Nephron progenitor cell (in vitro differentiated cells): ENCODE results near the gene CCSER2.

Experiments
- DNase-seq: peaks from one replicate; pipeline ENCODE4 v3.0.0; 2021
- H3K27ac Mint-ChIP-seq: 2 replicates; pipeline ENCODE4 v1.8.0; 2021; ENCODE audit warnings: mild to moderate bottlenecking, moderate library complexity, mixed read lengths
- H3K27me3 Mint-ChIP-seq: 2 replicates; pipeline ENCODE4 v1.8.0; 2021; ENCODE audit warnings: mild to moderate bottlenecking, low read depth, mixed read lengths; ENCODE audit not compliant: poor library complexity
- H3K36me3 Mint-ChIP-seq: 2 replicates; pipeline ENCODE4 v1.8.0; 2021; ENCODE audit warnings: low read depth, mixed read lengths
- H3K4me1 Mint-ChIP-seq: 2 replicates; pipeline ENCODE4 v1.8.0; 2021; ENCODE audit warnings: mixed read lengths
- H3K4me3 Mint-ChIP-seq: 2 replicates; pipeline ENCODE4 v1.8.0; 2021; ENCODE audit warnings: mild to moderate bottlenecking, moderate library complexity, mixed read lengths
- H3K9me3 Mint-ChIP-seq: 2 replicates; pipeline ENCODE4 v1.8.0; 2021; ENCODE audit warnings: mild to moderate bottlenecking, moderate library complexity, mixed read lengths
- TF ChIP-seq, protein P1 (sequence below): fragments of 200-600 bp; sonication (generic); IDR thresholded peaks from 2 replicates; pipeline ENCODE4 v1.5.0; 2021; ENCODE audit warnings: antibody characterized with exemption

The CCSER2 gene

DNA sequence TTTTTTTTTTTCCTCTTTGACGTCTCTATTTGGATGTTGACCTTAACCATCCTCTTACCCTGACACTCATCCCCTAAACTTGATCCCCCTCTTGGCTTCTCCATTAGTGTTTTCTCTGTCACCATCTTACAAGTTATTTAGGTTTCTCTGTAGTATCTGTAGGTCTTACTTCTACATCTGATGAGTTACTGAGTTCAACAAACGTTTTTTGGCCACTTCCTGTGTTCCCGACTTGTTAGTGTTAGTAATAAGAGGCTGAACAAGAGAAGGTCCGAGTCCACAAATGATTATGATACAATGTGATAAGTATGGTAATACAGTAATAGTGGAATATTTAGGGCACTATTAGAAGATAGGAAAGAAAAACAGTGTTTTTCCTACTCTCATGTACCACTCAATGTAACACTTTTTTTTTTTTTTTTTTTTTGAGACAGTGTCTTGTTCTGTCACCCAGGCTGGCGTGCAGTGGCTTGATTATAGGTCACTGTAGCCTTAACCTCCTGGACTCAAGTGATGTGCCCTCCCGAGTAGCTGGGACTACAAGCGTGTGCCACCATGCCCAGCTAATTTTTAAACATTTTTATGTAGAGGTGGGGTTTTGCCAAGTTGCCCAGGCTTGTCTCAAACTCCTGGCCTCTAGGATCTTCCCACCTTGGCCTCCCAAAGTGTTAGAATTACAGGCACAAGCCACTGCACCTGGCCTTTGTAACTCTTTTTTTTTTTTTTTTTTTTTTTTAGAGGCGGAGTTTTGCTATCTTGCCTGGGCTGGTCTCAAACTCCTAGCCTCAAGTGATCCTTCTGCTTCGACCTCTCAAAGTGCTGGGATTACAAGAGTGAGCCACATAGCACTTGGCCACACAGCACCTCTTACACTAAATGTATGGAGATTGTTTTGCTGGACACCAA, 12.5 kb downstream of the CCSER2 start:
- no peak overlapping the region for H3K4me3 Mint-ChIP-seq
- peaks cover 13% of the 10 kb centered on the region for H3K9me3 Mint-ChIP-seq
- peaks cover 32% of the 10 kb centered on the region for H3K36me3 Mint-ChIP-seq
- no peaks in the 10 kb centered on the region for H3K27me3 Mint-ChIP-seq
- DNase-seq = no peak
- peaks cover 10% of the 10 kb centered on the region for H3K4me1 Mint-ChIP-seq
- H3K27ac Mint-ChIP-seq = no peak overlapping the region
- TF ChIP-seq, protein P1, sequence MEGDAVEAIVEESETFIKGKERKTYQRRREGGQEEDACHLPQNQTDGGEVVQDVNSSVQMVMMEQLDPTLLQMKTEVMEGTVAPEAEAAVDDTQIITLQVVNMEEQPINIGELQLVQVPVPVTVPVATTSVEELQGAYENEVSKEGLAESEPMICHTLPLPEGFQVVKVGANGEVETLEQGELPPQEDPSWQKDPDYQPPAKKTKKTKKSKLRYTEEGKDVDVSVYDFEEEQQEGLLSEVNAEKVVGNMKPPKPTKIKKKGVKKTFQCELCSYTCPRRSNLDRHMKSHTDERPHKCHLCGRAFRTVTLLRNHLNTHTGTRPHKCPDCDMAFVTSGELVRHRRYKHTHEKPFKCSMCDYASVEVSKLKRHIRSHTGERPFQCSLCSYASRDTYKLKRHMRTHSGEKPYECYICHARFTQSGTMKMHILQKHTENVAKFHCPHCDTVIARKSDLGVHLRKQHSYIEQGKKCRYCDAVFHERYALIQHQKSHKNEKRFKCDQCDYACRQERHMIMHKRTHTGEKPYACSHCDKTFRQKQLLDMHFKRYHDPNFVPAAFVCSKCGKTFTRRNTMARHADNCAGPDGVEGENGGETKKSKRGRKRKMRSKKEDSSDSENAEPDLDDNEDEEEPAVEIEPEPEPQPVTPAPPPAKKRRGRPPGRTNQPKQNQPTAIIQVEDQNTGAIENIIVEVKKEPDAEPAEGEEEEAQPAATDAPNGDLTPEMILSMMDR = no peak

GRCh38 chr10:84341538-84341856, 13.1 kb downstream of the CCSER2 start:
- peaks cover 34% of the 10 kb centered on the region for H3K36me3 Mint-ChIP-seq
- H3K4me3 Mint-ChIP-seq = no peak overlapping the region
- H3K27me3 Mint-ChIP-seq = no peaks in the 10 kb centered on the region
- DNase-seq = no peak
- no peak overlapping the region for H3K27ac Mint-ChIP-seq
- peaks cover 10% of the 10 kb centered on the region for H3K4me1 Mint-ChIP-seq
- peaks cover 19% of the 10 kb centered on the region for H3K9me3 Mint-ChIP-seq
- TF ChIP-seq, protein P1 = no peak

- DNase-seq = no peak
- TF ChIP-seq, protein P1 = no peak
These were observed 13.6 kb downstream of the CCSER2 start for GRCh38 chr10:84341983-84342382.

DNA sequence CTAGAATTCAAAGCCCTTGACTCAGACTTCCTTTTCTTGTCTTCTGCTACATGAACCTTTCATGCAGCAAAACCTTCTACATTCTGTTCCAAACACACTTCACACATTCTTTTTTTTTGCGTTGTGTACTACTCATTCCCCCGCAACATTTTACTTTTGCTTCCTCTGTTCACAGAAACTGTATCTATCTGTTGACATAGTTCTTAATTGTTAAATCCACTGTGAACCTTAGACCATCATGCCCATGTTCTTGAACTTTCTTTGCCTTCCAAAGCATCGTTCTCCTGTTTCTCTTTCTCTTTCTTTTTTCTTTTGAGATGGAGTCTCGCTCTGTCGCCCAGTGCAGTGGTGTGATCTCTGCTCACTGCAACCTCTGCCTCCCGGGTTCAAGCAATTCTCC, 14.2 kb downstream of the CCSER2 start:
- Mint-ChIP-seq H3K4me1 (peaks cover 10% of the 10 kb centered on the region), H3K9me3 (peaks cover 26% of the 10 kb centered on the region), H3K4me3 (no peak overlapping the region), H3K27me3 (no peaks in the 10 kb centered on the region), H3K36me3 (peaks cover 41% of the 10 kb centered on the region), H3K27ac (no peak overlapping the region)
- TF ChIP-seq, protein P1 = no peak
- no peak for DNase-seq

More at GRCh38 chr10:84341983-84342382, 13.6 kb downstream of the CCSER2 start:
- Mint-ChIP-seq H3K27me3 (no peaks in the 10 kb centered on the region), H3K36me3 (peaks cover 39% of the 10 kb centered on the region), H3K27ac (no peak overlapping the region), H3K9me3 (peaks cover 24% of the 10 kb centered on the region), H3K4me3 (no peak overlapping the region), H3K4me1 (peaks cover 10% of the 10 kb centered on the region)

- peaks cover 10% of the 10 kb centered on the region for H3K4me1 Mint-ChIP-seq
- no peak for DNase-seq
These were observed 15.4 kb downstream of the CCSER2 start for GRCh38 chr10:84343831-84344230.

More at GRCh38 chr10:84343831-84344230, 15.4 kb downstream of the CCSER2 start:
- Mint-ChIP-seq H3K4me3 (no peak overlapping the region), H3K27me3 (no peaks in the 10 kb centered on the region), H3K36me3 (peaks cover 53% of the 10 kb centered on the region), H3K27ac (no peak overlapping the region), H3K9me3 (peaks cover 36% of the 10 kb centered on the region)
- TF ChIP-seq, protein P1 = no peak
